Choroid plexus epithelial cell (primary cell): ENCODE measurements around the gene PCNT.
A peak's percentile ranks its signal among the peaks of the same experiment; 100 is the strongest.

Source experiments
- DNase-seq: peaks from one replicate; pipeline ENCODE4 v3.0.0-alpha.2; 2010; ENCODE audit warnings: low read depth
- H3K4me3 ChIP-seq: 2 replicates; pipeline ENCODE4 v1.5.1; 2011; ENCODE audit warnings: low read depth, mild to moderate bottlenecking, control low read depth, low read length, moderate library complexity
- TF ChIP-seq, protein P1 (sequence below): conservative IDR thresholded peaks from 2 replicates; pipeline ENCODE4 v1.5.1; 2011; ENCODE audit warnings: low read depth, mild to moderate bottlenecking, control low read depth, inconsistent platforms, low read length, moderate library complexity

PCNT gene

DNA sequence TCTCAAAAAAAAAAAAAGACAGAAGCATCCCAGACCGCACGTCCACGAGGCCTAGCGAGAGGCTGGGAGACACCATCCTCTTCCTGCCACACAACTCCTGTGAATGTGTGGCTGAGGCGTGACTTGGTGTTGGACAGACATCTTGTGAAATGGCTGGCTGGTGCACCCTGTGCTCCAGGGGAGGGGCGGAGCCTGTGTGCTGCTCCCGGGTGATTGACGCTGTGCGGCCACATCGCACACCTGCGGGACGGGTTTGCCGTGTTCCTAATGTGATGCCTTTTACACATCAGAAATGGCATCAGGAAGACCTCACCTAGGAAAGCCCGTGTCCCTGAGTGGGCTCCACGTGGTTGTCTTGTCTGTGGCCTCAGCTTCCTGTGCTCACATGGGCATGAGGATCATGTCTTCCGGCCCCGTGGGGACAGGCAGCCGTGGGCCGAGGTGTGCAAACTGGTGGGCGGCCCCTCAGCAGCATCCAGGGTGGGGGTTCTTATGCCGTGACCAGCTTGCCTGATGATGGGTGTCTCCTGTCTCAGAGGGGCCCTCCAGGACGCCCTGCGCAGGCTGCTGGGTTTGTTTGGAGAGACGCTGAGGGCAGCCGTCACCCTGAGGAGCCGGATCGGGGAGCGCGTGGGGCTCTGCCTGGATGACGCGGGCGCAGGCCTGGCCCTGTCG is 64.4 kb downstream of the PCNT start:
- DNase-seq: no peak
- TF ChIP-seq, protein P1, sequence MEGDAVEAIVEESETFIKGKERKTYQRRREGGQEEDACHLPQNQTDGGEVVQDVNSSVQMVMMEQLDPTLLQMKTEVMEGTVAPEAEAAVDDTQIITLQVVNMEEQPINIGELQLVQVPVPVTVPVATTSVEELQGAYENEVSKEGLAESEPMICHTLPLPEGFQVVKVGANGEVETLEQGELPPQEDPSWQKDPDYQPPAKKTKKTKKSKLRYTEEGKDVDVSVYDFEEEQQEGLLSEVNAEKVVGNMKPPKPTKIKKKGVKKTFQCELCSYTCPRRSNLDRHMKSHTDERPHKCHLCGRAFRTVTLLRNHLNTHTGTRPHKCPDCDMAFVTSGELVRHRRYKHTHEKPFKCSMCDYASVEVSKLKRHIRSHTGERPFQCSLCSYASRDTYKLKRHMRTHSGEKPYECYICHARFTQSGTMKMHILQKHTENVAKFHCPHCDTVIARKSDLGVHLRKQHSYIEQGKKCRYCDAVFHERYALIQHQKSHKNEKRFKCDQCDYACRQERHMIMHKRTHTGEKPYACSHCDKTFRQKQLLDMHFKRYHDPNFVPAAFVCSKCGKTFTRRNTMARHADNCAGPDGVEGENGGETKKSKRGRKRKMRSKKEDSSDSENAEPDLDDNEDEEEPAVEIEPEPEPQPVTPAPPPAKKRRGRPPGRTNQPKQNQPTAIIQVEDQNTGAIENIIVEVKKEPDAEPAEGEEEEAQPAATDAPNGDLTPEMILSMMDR: no peak
- H3K4me3 ChIP-seq: no peak overlapping the region

DNA sequence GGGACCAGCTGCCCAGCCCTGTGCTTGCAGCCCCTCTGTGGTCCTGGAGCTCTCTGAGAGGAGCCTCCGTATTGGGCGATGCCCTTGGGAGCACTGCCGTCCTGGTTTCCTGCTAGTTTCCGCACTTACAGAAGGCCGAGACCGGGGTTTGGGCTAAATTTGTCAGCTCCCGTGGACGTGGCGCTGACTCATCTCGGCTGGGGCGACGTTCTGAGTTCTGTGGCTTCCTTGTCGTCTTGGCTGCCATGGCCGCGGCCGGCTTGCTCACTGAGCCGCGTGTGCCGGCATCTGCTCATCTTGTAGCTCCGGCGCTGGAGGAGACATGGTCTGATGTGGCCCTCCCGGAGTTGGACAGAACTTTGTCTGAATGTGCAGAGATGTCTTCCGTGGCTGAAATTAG is 64.9 kb downstream of the PCNT start:
- TF ChIP-seq, protein P1: no peak
- DNase-seq: no peak
- no peak overlapping the region for H3K4me3 ChIP-seq

DNA sequence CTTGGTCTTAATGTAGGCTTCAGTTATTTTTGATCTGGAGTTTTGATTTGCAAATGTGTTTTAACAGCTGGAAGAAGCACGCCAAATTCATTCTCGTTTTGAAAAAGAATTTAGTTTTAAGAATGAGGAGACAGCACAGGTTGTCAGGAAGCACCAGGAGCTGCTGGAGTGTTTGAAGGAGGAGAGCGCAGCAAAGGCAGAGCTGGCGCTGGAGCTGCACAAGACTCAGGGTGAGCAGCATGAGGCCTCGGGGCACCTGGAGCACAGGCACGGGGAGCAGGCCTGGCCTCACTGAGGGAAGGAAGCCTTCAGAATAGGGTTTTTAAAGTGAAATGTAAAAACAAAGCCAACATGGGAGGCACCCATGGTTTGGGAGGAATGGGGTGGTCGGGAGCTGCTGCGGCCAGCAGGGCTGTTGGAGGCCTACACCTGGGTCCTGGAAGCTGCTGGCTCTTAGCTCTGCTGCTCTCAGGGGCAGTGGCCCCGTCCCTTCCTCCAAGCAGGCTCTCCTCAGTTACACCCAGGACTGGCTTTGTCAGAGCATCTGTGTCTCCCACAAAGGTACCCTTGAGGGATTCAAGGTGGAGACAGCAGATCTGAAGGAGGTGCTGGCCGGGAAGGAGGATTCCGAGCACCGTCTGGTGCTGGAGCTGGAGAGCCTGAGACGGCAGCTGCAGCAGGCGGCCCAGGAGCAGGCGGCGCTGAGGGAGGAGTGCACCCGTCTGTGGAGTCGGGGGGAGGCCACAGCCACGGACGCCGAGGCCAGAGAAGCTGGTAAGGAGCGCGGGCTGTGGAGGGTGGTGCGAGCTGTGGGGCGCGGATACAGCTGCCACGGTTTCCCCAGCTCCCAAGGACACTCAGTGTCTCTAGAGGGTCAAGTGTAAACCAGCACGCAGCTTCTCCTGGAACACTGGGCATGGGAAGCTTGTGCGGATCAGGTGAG is 66.9 kb downstream of the PCNT start:
- H3K4me3 ChIP-seq: no peak overlapping the region
- no peak for DNase-seq
- TF ChIP-seq, protein P1: no peak

DNA sequence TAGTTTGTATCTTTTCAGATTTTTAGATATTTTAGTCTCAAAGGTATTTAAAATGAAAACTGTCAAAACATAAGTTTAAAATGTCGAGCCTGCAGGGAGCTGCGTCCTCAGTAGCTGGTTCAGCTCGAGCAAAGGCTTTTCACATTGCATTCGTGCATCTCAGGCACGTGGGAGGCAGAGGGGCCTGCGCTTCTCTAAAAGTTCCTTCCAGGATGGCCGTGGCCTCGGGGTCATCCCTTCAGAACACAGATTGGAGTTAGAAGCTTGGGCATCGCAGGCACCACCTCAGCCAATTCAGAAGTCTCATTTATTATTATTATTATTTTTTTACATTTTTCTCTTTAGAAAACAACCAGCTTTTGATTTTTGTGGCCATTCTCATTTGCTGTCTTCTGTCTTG is 67.8 kb downstream of the PCNT start:
- no peak for DNase-seq
- no peak overlapping the region for H3K4me3 ChIP-seq
- TF ChIP-seq, protein P1: no peak

DNA sequence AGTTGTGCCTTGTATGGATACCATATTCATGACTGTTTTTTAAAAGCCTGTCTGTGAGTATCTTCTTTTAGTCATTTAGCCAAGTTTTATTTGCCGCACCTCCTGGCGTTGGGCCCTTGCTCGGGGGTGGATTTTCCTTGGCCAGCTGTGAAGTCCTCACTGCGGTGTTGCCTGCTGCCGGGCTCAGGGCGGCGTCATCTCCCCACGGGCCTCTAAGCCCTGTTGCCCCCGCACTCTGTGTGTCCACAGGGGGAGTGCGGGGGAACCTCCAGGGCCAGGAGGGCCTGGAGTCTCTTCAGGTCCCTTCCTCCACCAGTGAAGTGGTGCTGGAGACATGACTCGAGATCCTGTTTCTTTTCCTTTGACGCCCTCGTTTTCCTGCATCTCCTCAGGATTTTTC is 69.0 kb downstream of the PCNT start:
- DNase-seq: peak; percentile 55
- TF ChIP-seq, protein P1: peak; percentile 11
- no peak overlapping the region for H3K4me3 ChIP-seq

DNA sequence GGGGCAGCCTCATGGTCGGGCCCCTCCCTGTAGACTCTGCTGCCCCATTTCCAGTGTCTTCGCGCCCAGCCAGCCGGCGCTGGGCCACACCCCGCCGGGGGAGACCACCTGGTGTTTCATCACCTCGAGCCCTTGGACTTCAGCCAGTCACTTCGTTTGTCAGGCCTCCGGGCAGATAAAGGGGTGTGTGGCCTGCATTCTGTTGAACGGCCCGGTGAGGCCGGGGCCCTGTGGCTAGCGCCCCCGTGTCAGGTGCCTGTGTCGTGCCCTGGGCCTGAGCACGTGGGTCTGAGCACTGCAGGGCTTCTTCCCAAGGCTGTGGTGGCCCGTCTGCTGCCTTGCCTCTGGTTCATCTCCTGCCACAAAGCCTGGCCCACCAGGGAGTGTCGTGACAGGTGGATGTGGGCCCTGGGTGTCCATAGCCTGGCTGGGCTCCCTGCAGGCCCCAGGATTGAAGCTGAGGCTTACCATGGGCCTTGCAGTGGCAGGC is 69.5 kb downstream of the PCNT start:
- no peak overlapping the region for H3K4me3 ChIP-seq
- TF ChIP-seq, protein P1: no peak
- no peak for DNase-seq
